ENCODE measurements around the gene NPLOC4. TPM values are rescaled to one million over a fixed set of nuclear protein-coding genes. Genes with fewer than 3 reads are reported as not detected.
A peak's percentile ranks its signal among the peaks of the same experiment; 100 is the strongest.

Gene NPLOC4
- total and polyA plus RNA-seq, 2 of the 13 experiments (the other 11 are each of a cell fraction or from before 2014, with no cell fraction given), result 57.0 to 97.0 TPM

DNA sequence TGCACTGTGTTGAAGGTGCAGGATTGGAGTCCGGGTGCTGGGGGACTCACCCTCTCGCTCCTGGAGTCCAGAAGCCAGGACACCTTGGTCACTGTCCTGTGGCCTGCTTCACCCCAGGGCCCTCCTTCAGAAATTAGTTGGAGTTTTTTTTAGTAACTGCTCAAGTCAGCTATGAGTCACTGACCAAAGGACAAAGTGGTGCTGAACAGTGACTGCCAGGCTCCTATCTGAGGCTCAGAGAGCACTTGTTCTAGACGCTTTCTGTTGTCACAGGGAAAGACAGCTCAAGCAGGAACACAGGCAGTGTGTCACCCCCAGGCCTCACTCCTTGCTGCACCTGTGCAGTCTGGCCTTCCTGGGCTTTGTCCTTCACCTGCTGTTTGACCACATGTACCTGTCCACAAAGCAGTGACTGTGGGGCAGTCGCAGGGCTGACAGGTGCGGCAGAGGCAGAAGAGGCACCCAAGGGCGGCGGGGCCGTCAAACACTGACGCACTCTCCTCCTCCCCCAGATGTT lies 80.7 kb downstream of the NPLOC4 start (continued):
- TF ChIP-seq AKAP8 (CRISPR knock-in tag; IDR thresholded peaks at IDR 0.05) (peak; percentile 54; the same call in 1 of the 2 replicates), ARHGAP35 (CRISPR knock-in tag; IDR thresholded peaks at IDR 0.05; ENCODE audit: borderline replicate concordance) (no peak), ZNF282 (IDR thresholded peaks at IDR 0.05; ENCODE audit: partially characterized antibody) (no peak), FOSL1 (CRISPR knock-in tag; IDR thresholded peaks at IDR 0.05; ENCODE audit: borderline replicate concordance) (peak; percentile 8; the same call in 1 of the 2 replicates), NONO (IDR thresholded peaks at IDR 0.05) (no peak), NONO (CRISPR knock-in tag; conservative IDR thresholded peaks at IDR 0.05) (0 out of 2 replicates have a peak, but pooled peaks have one; percentile 54), MAFF (IDR thresholded peaks at IDR 0.05; ENCODE audit: low read depth, low read length) (no peak), KLF6 (CRISPR knock-in tag; IDR thresholded peaks at IDR 0.05) (no peak), ZNF775 (CRISPR knock-in tag; IDR thresholded peaks at IDR 0.05; ENCODE audit: borderline replicate concordance) (no peak), FOSL2 (CRISPR knock-in tag; IDR thresholded peaks at IDR 0.05) (peak; percentile 82), TCF12 (IDR thresholded peaks at IDR 0.05) (no peak), TCF12 (CRISPR knock-in tag; IDR thresholded peaks at IDR 0.05) (no peak), SIX1 (CRISPR knock-in tag; IDR thresholded peaks at IDR 0.05; ENCODE audit: borderline replicate concordance) (no peak), RBM22 (optimal IDR thresholded peaks at IDR 0.05; ENCODE audit: low read length) (no peak), SPEN (CRISPR knock-in tag; IDR thresholded peaks at IDR 0.05; ENCODE audit: low read depth) (0 out of 2 replicates have a peak, but pooled peaks have one; percentile 20), ZNF703 (CRISPR knock-in tag; IDR thresholded peaks at IDR 0.05; ENCODE audit: borderline replicate concordance) (no peak), ZNF253 (CRISPR knock-in tag; IDR thresholded peaks at IDR 0.05; ENCODE audit: borderline replicate concordance) (no peak), SNRNP70 (IDR thresholded peaks at IDR 0.05; ENCODE audit: low read depth, low read length) (no peak), ZNF354B (CRISPR knock-in tag; IDR thresholded peaks at IDR 0.05) (no peak)
- TF ChIP-seq, protein P1, sequence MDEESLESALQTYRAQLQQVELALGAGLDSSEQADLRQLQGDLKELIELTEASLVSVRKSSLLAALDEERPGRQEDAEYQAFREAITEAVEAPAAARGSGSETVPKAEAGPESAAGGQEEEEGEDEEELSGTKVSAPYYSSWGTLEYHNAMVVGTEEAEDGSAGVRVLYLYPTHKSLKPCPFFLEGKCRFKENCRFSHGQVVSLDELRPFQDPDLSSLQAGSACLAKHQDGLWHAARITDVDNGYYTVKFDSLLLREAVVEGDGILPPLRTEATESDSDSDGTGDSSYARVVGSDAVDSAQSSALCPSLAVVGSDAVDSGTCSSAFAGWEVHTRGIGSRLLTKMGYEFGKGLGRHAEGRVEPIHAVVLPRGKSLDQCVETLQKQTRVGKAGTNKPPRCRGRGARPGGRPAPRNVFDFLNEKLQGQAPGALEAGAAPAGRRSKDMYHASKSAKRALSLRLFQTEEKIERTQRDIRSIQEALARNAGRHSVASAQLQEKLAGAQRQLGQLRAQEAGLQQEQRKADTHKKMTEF (CRISPR knock-in tag; IDR thresholded peaks at IDR 0.05), result 0 out of 2 replicates have a peak, but pooled peaks have one; percentile 21
- TF ChIP-seq, protein P2, sequence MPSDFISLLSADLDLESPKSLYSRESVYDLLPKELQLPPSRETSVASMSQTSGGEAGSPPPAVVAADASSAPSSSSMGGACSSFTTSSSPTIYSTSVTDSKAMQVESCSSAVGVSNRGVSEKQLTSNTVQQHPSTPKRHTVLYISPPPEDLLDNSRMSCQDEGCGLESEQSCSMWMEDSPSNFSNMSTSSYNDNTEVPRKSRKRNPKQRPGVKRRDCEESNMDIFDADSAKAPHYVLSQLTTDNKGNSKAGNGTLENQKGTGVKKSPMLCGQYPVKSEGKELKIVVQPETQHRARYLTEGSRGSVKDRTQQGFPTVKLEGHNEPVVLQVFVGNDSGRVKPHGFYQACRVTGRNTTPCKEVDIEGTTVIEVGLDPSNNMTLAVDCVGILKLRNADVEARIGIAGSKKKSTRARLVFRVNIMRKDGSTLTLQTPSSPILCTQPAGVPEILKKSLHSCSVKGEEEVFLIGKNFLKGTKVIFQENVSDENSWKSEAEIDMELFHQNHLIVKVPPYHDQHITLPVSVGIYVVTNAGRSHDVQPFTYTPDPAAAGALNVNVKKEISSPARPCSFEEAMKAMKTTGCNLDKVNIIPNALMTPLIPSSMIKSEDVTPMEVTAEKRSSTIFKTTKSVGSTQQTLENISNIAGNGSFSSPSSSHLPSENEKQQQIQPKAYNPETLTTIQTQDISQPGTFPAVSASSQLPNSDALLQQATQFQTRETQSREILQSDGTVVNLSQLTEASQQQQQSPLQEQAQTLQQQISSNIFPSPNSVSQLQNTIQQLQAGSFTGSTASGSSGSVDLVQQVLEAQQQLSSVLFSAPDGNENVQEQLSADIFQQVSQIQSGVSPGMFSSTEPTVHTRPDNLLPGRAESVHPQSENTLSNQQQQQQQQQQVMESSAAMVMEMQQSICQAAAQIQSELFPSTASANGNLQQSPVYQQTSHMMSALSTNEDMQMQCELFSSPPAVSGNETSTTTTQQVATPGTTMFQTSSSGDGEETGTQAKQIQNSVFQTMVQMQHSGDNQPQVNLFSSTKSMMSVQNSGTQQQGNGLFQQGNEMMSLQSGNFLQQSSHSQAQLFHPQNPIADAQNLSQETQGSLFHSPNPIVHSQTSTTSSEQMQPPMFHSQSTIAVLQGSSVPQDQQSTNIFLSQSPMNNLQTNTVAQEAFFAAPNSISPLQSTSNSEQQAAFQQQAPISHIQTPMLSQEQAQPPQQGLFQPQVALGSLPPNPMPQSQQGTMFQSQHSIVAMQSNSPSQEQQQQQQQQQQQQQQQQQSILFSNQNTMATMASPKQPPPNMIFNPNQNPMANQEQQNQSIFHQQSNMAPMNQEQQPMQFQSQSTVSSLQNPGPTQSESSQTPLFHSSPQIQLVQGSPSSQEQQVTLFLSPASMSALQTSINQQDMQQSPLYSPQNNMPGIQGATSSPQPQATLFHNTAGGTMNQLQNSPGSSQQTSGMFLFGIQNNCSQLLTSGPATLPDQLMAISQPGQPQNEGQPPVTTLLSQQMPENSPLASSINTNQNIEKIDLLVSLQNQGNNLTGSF (CRISPR knock-in tag; IDR thresholded peaks at IDR 0.05), result no peak
- TF ChIP-seq, protein P3, sequence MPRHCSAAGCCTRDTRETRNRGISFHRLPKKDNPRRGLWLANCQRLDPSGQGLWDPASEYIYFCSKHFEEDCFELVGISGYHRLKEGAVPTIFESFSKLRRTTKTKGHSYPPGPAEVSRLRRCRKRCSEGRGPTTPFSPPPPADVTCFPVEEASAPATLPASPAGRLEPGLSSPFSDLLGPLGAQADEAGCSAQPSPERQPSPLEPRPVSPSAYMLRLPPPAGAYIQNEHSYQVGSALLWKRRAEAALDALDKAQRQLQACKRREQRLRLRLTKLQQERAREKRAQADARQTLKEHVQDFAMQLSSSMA (CRISPR knock-in tag; IDR thresholded peaks at IDR 0.05), result no peak
- TF ChIP-seq, protein P4, sequence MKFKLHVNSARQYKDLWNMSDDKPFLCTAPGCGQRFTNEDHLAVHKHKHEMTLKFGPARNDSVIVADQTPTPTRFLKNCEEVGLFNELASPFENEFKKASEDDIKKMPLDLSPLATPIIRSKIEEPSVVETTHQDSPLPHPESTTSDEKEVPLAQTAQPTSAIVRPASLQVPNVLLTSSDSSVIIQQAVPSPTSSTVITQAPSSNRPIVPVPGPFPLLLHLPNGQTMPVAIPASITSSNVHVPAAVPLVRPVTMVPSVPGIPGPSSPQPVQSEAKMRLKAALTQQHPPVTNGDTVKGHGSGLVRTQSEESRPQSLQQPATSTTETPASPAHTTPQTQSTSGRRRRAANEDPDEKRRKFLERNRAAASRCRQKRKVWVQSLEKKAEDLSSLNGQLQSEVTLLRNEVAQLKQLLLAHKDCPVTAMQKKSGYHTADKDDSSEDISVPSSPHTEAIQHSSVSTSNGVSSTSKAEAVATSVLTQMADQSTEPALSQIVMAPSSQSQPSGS (CRISPR knock-in tag; IDR thresholded peaks at IDR 0.05), result no peak

All from HepG2 (cell line).